OCI-LY3 (cell line): ENCODE measurements around the gene TMEM256.

ENCODE experiments used
- CTCF ChIP-seq: fragments of 200-600, 300-600 bp; sonication (generic); IDR thresholded peaks from 2 replicates; pipeline ENCODE4 v1.5.1; 2014; ENCODE audit warnings: antibody characterized with exemption, low read length, low read depth
- EZH2phosphoT487 ChIP-seq: fragments of 200-600 bp; shearing (Covaris generic); IDR thresholded peaks from 2 replicates; pipeline ENCODE4 v1.6.1; 2018; ENCODE audit warnings: antibody characterized with exemption, mixed run types, low read depth

- no peak for TF ChIP-seq CTCF
- TF ChIP-seq EZH2phosphoT487, result no peak
Measured at GRCh38 chr17:7398612-7399011, 5.3 kb downstream of the TMEM256 start.
